K562 (cell line): Measurements from ENCODE around the gene PRXL2B.

Experiments used
- ESRRA ChIP-seq: fragments of 450-650 bp; IDR thresholded peaks from 2 replicates; pipeline ENCODE4 v1.6.1; 2014; ENCODE audit warnings: low read depth, mild to moderate bottlenecking, moderate library complexity, borderline replicate concordance
- ETV1 ChIP-seq: fragments of 450-650 bp; conservative IDR thresholded peaks from 2 replicates; pipeline ENCODE4 v1.6.1; 2016; ENCODE audit warnings: missing genetic modification characterization, control low read depth, low read depth, missing compliant biosample characterization
- EWSR1 ChIP-seq: fragments of 450-650 bp; IDR thresholded peaks from 2 replicates; pipeline ENCODE4 v1.6.1; 2018; ENCODE audit warnings: borderline replicate concordance, mild to moderate bottlenecking, low read depth, moderate library complexity; ENCODE audit not compliant: partially characterized antibody
- EZH2 ChIP-seq: IDR thresholded peaks from 2 replicates; pipeline ENCODE4 v1.6.1; 2012; ENCODE audit warnings: low read depth, mild to moderate bottlenecking, inconsistent platforms, low read length, borderline replicate concordance
- GTF2B ChIP-seq: IDR thresholded peaks from 2 replicates; pipeline ENCODE4 v1.6.1; 2011; ENCODE audit not compliant: insufficient read length; ENCODE audit errors: extremely low read depth
- HNRNPH1 ChIP-seq: fragments of 200-400 bp; formaldehyde crosslinking; optimal IDR thresholded peaks from 2 replicates; pipeline ENCODE3; 2017; ENCODE audit warnings: low read depth, mild to moderate bottlenecking, low read length, moderate library complexity
- RBM17 ChIP-seq: fragments of 200-400 bp; formaldehyde crosslinking; IDR thresholded peaks from 2 replicates; pipeline ENCODE4 v1.6.1; 2017; ENCODE audit warnings: low read depth, mild to moderate bottlenecking, low read length, borderline replicate concordance
- SIN3A ChIP-seq, 2 experiments: fragments of 150-350 bp in 1 of 2; IDR thresholded peaks; 2 replicates each; pipeline ENCODE4 v1.6.1; 2011 to 2016; ENCODE audit warnings: borderline replicate concordance in 2 of 2, low read depth in 2 of 2, low read length in 2 of 2, mild to moderate bottlenecking in 2 of 2, moderate library complexity in 2 of 2; ENCODE audit not compliant: control insufficient read depth in 1 of 2
- TAF15 ChIP-seq: fragments of 200-400 bp; formaldehyde crosslinking; IDR thresholded peaks from 2 replicates; pipeline ENCODE4 v1.6.1; 2017; ENCODE audit warnings: mild to moderate bottlenecking, low read depth, low read length, moderate library complexity
- TF ChIP-seq, protein P1 (sequence below), 3 experiments: IDR thresholded peaks in 2 of 3; conservative IDR thresholded peaks in 1 of 3; 2 replicates each; pipeline ENCODE4 v1.5.1; 2011 to 2012; ENCODE audit warnings: low read length in 3 of 3, mild to moderate bottlenecking in 3 of 3, control low read depth in 2 of 3, improper control_type of control experiment in 1 of 3, inconsistent platforms in 1 of 3, low read depth in 1 of 3, mixed read lengths in 1 of 3, moderate library complexity in 1 of 3; ENCODE audit not compliant: insufficient read depth in 2 of 3

GRCh38 chr1:2552189-2552588 lies 34.4 kb upstream of the PRXL2B start:
- TF ChIP-seq TAF15 = no peak
- no peak for TF ChIP-seq SIN3A (IDR thresholded peaks at IDR 0.05; ENCODE audit: borderline replicate concordance in 2 of 2, control insufficient read depth in 1 of 2, low read depth in 2 of 2, low read length in 2 of 2)
- TF ChIP-seq RBM17 = no peak
- TF ChIP-seq, protein P1, sequence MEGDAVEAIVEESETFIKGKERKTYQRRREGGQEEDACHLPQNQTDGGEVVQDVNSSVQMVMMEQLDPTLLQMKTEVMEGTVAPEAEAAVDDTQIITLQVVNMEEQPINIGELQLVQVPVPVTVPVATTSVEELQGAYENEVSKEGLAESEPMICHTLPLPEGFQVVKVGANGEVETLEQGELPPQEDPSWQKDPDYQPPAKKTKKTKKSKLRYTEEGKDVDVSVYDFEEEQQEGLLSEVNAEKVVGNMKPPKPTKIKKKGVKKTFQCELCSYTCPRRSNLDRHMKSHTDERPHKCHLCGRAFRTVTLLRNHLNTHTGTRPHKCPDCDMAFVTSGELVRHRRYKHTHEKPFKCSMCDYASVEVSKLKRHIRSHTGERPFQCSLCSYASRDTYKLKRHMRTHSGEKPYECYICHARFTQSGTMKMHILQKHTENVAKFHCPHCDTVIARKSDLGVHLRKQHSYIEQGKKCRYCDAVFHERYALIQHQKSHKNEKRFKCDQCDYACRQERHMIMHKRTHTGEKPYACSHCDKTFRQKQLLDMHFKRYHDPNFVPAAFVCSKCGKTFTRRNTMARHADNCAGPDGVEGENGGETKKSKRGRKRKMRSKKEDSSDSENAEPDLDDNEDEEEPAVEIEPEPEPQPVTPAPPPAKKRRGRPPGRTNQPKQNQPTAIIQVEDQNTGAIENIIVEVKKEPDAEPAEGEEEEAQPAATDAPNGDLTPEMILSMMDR (IDR thresholded peaks at IDR 0.05 in 2 of 3, conservative IDR thresholded peaks at IDR 0.05 in 1 of 3; ENCODE audit: insufficient read depth in 2 of 3, low read depth in 1 of 3, low read length in 3 of 3) = no peak
- no peak for TF ChIP-seq EWSR1
- no peak for TF ChIP-seq HNRNPH1
- TF ChIP-seq ESRRA = no peak
- TF ChIP-seq GTF2B = no peak
- no peak for TF ChIP-seq ETV1 (tag)
- no peak for TF ChIP-seq EZH2
